Measurements from ENCODE around the gene ENTPD1.

GRCh38 chr10:95815701-95816240 is 59.8 kb downstream of the ENTPD1 start:
- TF ChIP-seq CTCF (IDR thresholded peaks at IDR 0.05) (no peak), POLR2A (IDR thresholded peaks at IDR 0.05) (no peak)

All from adrenal gland (tissue), 5 donors.